ENCODE data around the gene MAPK14. TPM values are rescaled to one million over a fixed set of nuclear protein-coding genes. Genes with fewer than 3 reads are reported as not detected.

The MAPK14 gene
- total and polyA plus RNA-seq, 10 of the 15 experiments (the other 5 are each of a cell fraction or from before 2014, with no cell fraction given), result 12.5 to 59.5 (median 43.0) TPM

- TF ChIP-seq SKIL (IDR thresholded peaks at IDR 0.05; ENCODE audit: low read depth, poor library complexity, severe bottlenecking) (peak; percentile 91), ELK1 (IDR thresholded peaks at IDR 0.05; ENCODE audit: low read depth, low read length) (no peak), ATF7 (IDR thresholded peaks at IDR 0.05; ENCODE audit: low read depth) (peak; percentile 70; the same call in 1 of the 2 replicates), IKZF2 (IDR thresholded peaks at IDR 0.05) (peak; percentile 91 to 95), BRCA1 (IDR thresholded peaks at IDR 0.05; ENCODE audit: low read depth, low read length) (no peak), EED (IDR thresholded peaks at IDR 0.05; ENCODE audit: low read depth) (peak; percentile 57), IKZF1 (conservative IDR thresholded peaks at IDR 0.05) (peak; percentile 91), CBX5 (IDR thresholded peaks at IDR 0.05; ENCODE audit: low read depth) (no peak), LARP7 (IDR thresholded peaks at IDR 0.05) (0 out of 2 replicates have a peak, but pooled peaks have one; percentile 31), CBFB (IDR thresholded peaks at IDR 0.05; ENCODE audit: low read depth) (peak; percentile 73; the same call in 1 of the 2 replicates), ZBTB4 (CRISPR knock-in tag; IDR thresholded peaks at IDR 0.05) (no peak), CREB1 (IDR thresholded peaks at IDR 0.05; ENCODE audit: low read depth) (peak; percentile 16; the same call in 1 of the 2 replicates), MEF2A (IDR thresholded peaks at IDR 0.05; ENCODE audit: insufficient read depth, low read depth, low read length) (peak; percentile 98), CHD2 (IDR thresholded peaks at IDR 0.05; ENCODE audit: borderline replicate concordance, low read depth, low read length) (peak; percentile 11; the same call in 1 of the 2 replicates), MLLT1 (IDR thresholded peaks at IDR 0.05) (peak; percentile 57; the same call in 1 of the 2 replicates), ZNF217 (IDR thresholded peaks at IDR 0.05) (peak; percentile 85), POU2F2 (IDR thresholded peaks at IDR 0.05; ENCODE audit: borderline replicate concordance, low read depth, low read length) (no peak), BMI1 (IDR thresholded peaks at IDR 0.05; ENCODE audit: borderline replicate concordance) (peak; percentile 38; the same call in 1 of the 2 replicates), SIN3A (IDR thresholded peaks at IDR 0.05; ENCODE audit: low read depth, low read length) (no peak), TARDBP (IDR thresholded peaks at IDR 0.05; ENCODE audit: borderline replicate concordance) (no peak), CTCF (IDR thresholded peaks at IDR 0.05 in 2 of 3, conservative IDR thresholded peaks at IDR 0.05 in 1 of 3; ENCODE audit: control insufficient read depth in 2 of 3, extremely low read depth in 1 of 3, insufficient read depth in 1 of 3, low read depth in 3 of 3, low read length in 3 of 3) (no peak)
Measured at GRCh38 chr6:36114798-36115408, 87.3 kb downstream of the MAPK14 start (continued).
